Astrocyte (in vitro differentiated cells and primary cell): ENCODE results near the gene FARS2. TPM values are rescaled to one million over a fixed set of nuclear protein-coding genes. Genes with fewer than 3 reads are reported as not detected.

Source experiments
- DNase-seq: peaks from one replicate; pipeline ENCODE4 v3.0.0-alpha.2; 2010; ENCODE audit warnings: low read depth
- FAIRE-seq: peaks from 2 replicates; lab custom pipeline; 2011; peaks lifted over from hg19 to GRCh38; lab: Jason Lieb, UNC
- H2AFZ ChIP-seq: 2 replicates; pipeline ENCODE4 v1.6.0; 2012; ENCODE audit warnings: low read depth, low read length, inconsistent platforms
- H3K27ac ChIP-seq: 2 replicates; pipeline ENCODE4 v1.5.1; 2011; ENCODE audit warnings: low read depth, low read length, inconsistent platforms
- H3K27me3 ChIP-seq: 2 replicates; pipeline ENCODE4 v1.6.0; 2011; ENCODE audit warnings: low read length, inconsistent platforms; ENCODE audit not compliant: insufficient read depth
- H3K36me3 ChIP-seq: 2 replicates; pipeline ENCODE4 v1.5.1; 2011; ENCODE audit warnings: low read length, inconsistent platforms; ENCODE audit not compliant: insufficient read depth
- H3K4me1 ChIP-seq: 2 replicates; pipeline ENCODE4 v1.5.1; 2011; ENCODE audit warnings: low read length, inconsistent platforms; ENCODE audit not compliant: insufficient read depth
- H3K4me2 ChIP-seq: 2 replicates; pipeline ENCODE4 v1.6.0; 2012; ENCODE audit warnings: low read length, inconsistent platforms
- H3K4me3 ChIP-seq: 2 replicates; pipeline ENCODE4 v1.5.1; 2011; ENCODE audit warnings: low read depth, mild to moderate bottlenecking, low read length, inconsistent platforms; ENCODE audit not compliant: insufficient read depth
- H3K79me2 ChIP-seq: 2 replicates; pipeline ENCODE4 v1.6.0; 2012; ENCODE audit warnings: mild to moderate bottlenecking, low read length, inconsistent platforms; ENCODE audit not compliant: insufficient read depth
- H3K9ac ChIP-seq: 2 replicates; pipeline ENCODE4 v1.6.0; 2012; ENCODE audit warnings: mild to moderate bottlenecking, low read length, inconsistent platforms
- H3K9me3 ChIP-seq: 2 replicates; pipeline ENCODE4 v1.5.1; 2012; ENCODE audit warnings: low read depth, mild to moderate bottlenecking, low read length, inconsistent platforms; ENCODE audit not compliant: insufficient read depth
- H4K20me1 ChIP-seq: 2 replicates; pipeline ENCODE4 v1.6.0; 2012; ENCODE audit warnings: low read length, inconsistent platforms; ENCODE audit not compliant: insufficient read depth
- H3K27ac Mint-ChIP-seq: one replicate; pipeline ENCODE4 v1.8.0; 2021; ENCODE audit warnings: mild to moderate bottlenecking, mixed read lengths; ENCODE audit not compliant: unreplicated experiment
- H3K27me3 Mint-ChIP-seq: one replicate; pipeline ENCODE4 v1.8.0; 2021; ENCODE audit warnings: low read depth, mixed read lengths; ENCODE audit not compliant: unreplicated experiment
- H3K36me3 Mint-ChIP-seq: one replicate; pipeline ENCODE4 v1.8.0; 2021; ENCODE audit warnings: low read depth, mixed read lengths; ENCODE audit not compliant: unreplicated experiment
- H3K4me1 Mint-ChIP-seq: one replicate; pipeline ENCODE4 v1.8.0; 2021; ENCODE audit warnings: low read depth, mixed read lengths; ENCODE audit not compliant: unreplicated experiment
- H3K4me3 Mint-ChIP-seq: one replicate; pipeline ENCODE4 v1.8.0; 2021; ENCODE audit warnings: mild to moderate bottlenecking, moderate library complexity, mixed read lengths; ENCODE audit not compliant: unreplicated experiment
- H3K9me3 Mint-ChIP-seq: one replicate; pipeline ENCODE4 v1.8.0; 2021; ENCODE audit warnings: mild to moderate bottlenecking, mixed read lengths; ENCODE audit not compliant: unreplicated experiment
- CTCF ChIP-seq: IDR thresholded peaks from 2 replicates; pipeline ENCODE4 v1.5.1; 2011; ENCODE audit warnings: low read depth, mild to moderate bottlenecking, inconsistent platforms, low read length, moderate library complexity; ENCODE audit not compliant: insufficient read depth
- EZH2 ChIP-seq: IDR thresholded peaks from 2 replicates; pipeline ENCODE4 v1.6.1; 2012; ENCODE audit warnings: mild to moderate bottlenecking, low read length, inconsistent platforms; ENCODE audit not compliant: insufficient read depth
- total RNA-seq: library from RNA; stranded (reverse); gene quantifications from 2 replicates; pipeline ENCODE4 v1.2.1, GENCODE V29; 2021

Gene FARS2
- total RNA-seq, 1 donor from 2014 or later = 13.3 TPM

- no peak overlapping the region for H2AFZ ChIP-seq
- H3K27ac Mint-ChIP-seq = no peak overlapping the region
- peaks cover 3% of the 10 kb centered on the region for H3K4me1 Mint-ChIP-seq
- H3K9me3 Mint-ChIP-seq = peaks cover 11% of the 10 kb centered on the region
- H3K36me3 Mint-ChIP-seq = peaks cover 19% of the 10 kb centered on the region
- no peak overlapping the region for H3K4me2 ChIP-seq
- no peak overlapping the region for H3K4me3 Mint-ChIP-seq
- peaks cover 5% of the 10 kb centered on the region for H3K9me3 ChIP-seq
- no peaks in the 10 kb centered on the region for H3K4me1 ChIP-seq
- TF ChIP-seq CTCF = no peak
- TF ChIP-seq EZH2 = no peak
- no peaks in the 10 kb centered on the region for H3K79me2 ChIP-seq
- H4K20me1 ChIP-seq = no peaks in the 10 kb centered on the region
- H3K9ac ChIP-seq = no peak overlapping the region
- no peaks in the 10 kb centered on the region for H3K36me3 ChIP-seq
- DNase-seq (no peak), FAIRE-seq (no peak)
- no peak overlapping the region for H3K27ac ChIP-seq
- H3K4me3 ChIP-seq = no peak overlapping the region
- no peaks in the 10 kb centered on the region for H3K27me3 Mint-ChIP-seq
- H3K27me3 ChIP-seq = no peaks in the 10 kb centered on the region
Measured at GRCh38 chr6:5639193-5639592, 377.9 kb downstream of the FARS2 start.

GRCh38 chr6:5640614-5641013 is 379.3 kb downstream of the FARS2 start:
- H3K4me1 Mint-ChIP-seq = no peaks in the 10 kb centered on the region
- H3K27ac Mint-ChIP-seq = no peak overlapping the region
- H3K4me1 ChIP-seq = no peaks in the 10 kb centered on the region
- no peak overlapping the region for H3K4me2 ChIP-seq
- H3K9me3 Mint-ChIP-seq = peaks cover 11% of the 10 kb centered on the region
- H3K4me3 ChIP-seq = no peak overlapping the region
- no peak overlapping the region for H3K27ac ChIP-seq
- peaks cover 5% of the 10 kb centered on the region for H3K9me3 ChIP-seq
- no peak for DNase-seq
- H3K27me3 Mint-ChIP-seq = no peaks in the 10 kb centered on the region
- H2AFZ ChIP-seq = no peak overlapping the region
- FAIRE-seq = no peak
- no peaks in the 10 kb centered on the region for H3K79me2 ChIP-seq
- no peaks in the 10 kb centered on the region for H3K36me3 ChIP-seq
- no peak overlapping the region for H3K4me3 Mint-ChIP-seq
- H3K36me3 Mint-ChIP-seq = peaks cover 19% of the 10 kb centered on the region
- no peak overlapping the region for H3K9ac ChIP-seq
- H3K27me3 ChIP-seq = no peaks in the 10 kb centered on the region
- no peak for TF ChIP-seq EZH2
- TF ChIP-seq CTCF = no peak
- H4K20me1 ChIP-seq = no peaks in the 10 kb centered on the region

GRCh38 chr6:5644523-5645185 is 383.3 kb downstream of the FARS2 start:
- Mint-ChIP-seq H3K4me3 (no peak overlapping the region), H3K27ac (no peak overlapping the region), H3K4me1 (no peaks in the 10 kb centered on the region), H3K9me3 (peaks cover 11% of the 10 kb centered on the region), H3K27me3 (no peaks in the 10 kb centered on the region), H3K36me3 (peaks cover 10% of the 10 kb centered on the region)
- TF ChIP-seq CTCF (no peak), EZH2 (no peak)
- DNase-seq (no peak), FAIRE-seq (no peak)
- Histone ChIP-seq H3K9ac (no peak overlapping the region), H3K79me2 (no peaks in the 10 kb centered on the region), H2AFZ (no peak overlapping the region), H3K27me3 (no peaks in the 10 kb centered on the region), H3K4me3 (no peak overlapping the region), H4K20me1 (no peaks in the 10 kb centered on the region), H3K4me2 (no peak overlapping the region), H3K27ac (no peak overlapping the region), H3K4me1 (no peaks in the 10 kb centered on the region), H3K36me3 (no peaks in the 10 kb centered on the region), H3K9me3 (peaks cover 5% of the 10 kb centered on the region)
